PFSK-1 (cell line): ENCODE results near the gene NEURL1B.

Experiments
- POLR2AphosphoS5 ChIP-seq: IDR thresholded peaks from 2 replicates; pipeline ENCODE4 v1.6.1; 2012; ENCODE audit warnings: low read depth, mild to moderate bottlenecking, control low read depth, low read length, moderate library complexity
- TAF1 ChIP-seq: IDR thresholded peaks from 2 replicates; pipeline ENCODE4 v1.6.1; 2012; ENCODE audit warnings: low read length, control low read depth, borderline replicate concordance; ENCODE audit not compliant: insufficient read depth
- TF ChIP-seq, protein P1 (sequence below), 2 experiments: IDR thresholded peaks; 2 replicates each; pipeline versions ENCODE4 v1.6.1 to v1.8.0; 2011 to 2012; ENCODE audit warnings: low read depth in 2 of 2, low read length in 2 of 2, control low read depth in 1 of 2, inconsistent platforms in 1 of 2, mild to moderate bottlenecking in 1 of 2, moderate library complexity in 1 of 2; ENCODE audit not compliant: insufficient read depth in 1 of 2

DNA sequence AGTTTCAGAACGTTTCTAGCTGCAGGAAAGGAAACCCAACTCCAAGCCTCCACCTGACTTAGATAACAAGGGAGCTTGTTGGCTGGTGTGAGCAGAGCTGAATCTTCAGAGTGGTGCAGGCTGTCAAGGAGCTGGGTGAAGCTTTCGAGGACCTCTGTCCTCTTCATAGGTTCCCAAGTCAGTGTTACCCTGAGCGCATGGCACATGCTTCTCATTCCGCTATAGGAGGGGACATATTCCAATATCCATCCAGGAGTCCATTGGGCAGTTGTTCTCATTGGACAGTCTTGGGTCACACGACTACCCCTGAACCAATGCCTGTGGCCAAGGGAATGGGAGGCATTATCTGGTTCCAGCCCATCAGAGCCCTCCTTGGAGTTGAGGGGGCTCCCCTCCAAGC is 79.6 kb downstream of the NEURL1B start:
- TF ChIP-seq POLR2AphosphoS5: no peak
- TF ChIP-seq, protein P1, sequence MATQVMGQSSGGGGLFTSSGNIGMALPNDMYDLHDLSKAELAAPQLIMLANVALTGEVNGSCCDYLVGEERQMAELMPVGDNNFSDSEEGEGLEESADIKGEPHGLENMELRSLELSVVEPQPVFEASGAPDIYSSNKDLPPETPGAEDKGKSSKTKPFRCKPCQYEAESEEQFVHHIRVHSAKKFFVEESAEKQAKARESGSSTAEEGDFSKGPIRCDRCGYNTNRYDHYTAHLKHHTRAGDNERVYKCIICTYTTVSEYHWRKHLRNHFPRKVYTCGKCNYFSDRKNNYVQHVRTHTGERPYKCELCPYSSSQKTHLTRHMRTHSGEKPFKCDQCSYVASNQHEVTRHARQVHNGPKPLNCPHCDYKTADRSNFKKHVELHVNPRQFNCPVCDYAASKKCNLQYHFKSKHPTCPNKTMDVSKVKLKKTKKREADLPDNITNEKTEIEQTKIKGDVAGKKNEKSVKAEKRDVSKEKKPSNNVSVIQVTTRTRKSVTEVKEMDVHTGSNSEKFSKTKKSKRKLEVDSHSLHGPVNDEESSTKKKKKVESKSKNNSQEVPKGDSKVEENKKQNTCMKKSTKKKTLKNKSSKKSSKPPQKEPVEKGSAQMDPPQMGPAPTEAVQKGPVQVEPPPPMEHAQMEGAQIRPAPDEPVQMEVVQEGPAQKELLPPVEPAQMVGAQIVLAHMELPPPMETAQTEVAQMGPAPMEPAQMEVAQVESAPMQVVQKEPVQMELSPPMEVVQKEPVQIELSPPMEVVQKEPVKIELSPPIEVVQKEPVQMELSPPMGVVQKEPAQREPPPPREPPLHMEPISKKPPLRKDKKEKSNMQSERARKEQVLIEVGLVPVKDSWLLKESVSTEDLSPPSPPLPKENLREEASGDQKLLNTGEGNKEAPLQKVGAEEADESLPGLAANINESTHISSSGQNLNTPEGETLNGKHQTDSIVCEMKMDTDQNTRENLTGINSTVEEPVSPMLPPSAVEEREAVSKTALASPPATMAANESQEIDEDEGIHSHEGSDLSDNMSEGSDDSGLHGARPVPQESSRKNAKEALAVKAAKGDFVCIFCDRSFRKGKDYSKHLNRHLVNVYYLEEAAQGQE (IDR thresholded peaks at IDR 0.05; ENCODE audit: insufficient read depth in 1 of 2, low read depth in 2 of 2, low read length in 2 of 2): no peak
- no peak for TF ChIP-seq TAF1
